Measurements from ENCODE around the gene LIMA1.

- TF ChIP-seq SMC3 (IDR thresholded peaks at IDR 0.05; ENCODE audit: low read depth, low read length): no peak
- no peak for TF ChIP-seq CTCF (conservative IDR thresholded peaks at IDR 0.05; ENCODE audit: low read depth, low read length)
- TF ChIP-seq RFX5 (IDR thresholded peaks at IDR 0.05; ENCODE audit: low read depth, low read length): no peak
- no peak for TF ChIP-seq POLR2A (IDR thresholded peaks at IDR 0.05; ENCODE audit: low read depth, low read length)
- no peak for TF ChIP-seq RAD21 (IDR thresholded peaks at IDR 0.05; ENCODE audit: low read length)
- TF ChIP-seq BHLHE40 (IDR thresholded peaks at IDR 0.05; ENCODE audit: low read depth, low read length): no peak
- no peak for TF ChIP-seq FOS (IDR thresholded peaks at IDR 0.05; ENCODE audit: low read depth, low read length)
- TF ChIP-seq MAFK (IDR thresholded peaks at IDR 0.05; ENCODE audit: low read depth, low read length): no peak
- no peak for TF ChIP-seq CEBPB (IDR thresholded peaks at IDR 0.05; ENCODE audit: low read depth, low read length)
Observed at GRCh38 chr12:50313256-50313931, 30.1 kb upstream of the LIMA1 start.

Data from IMR-90 (cell line).